COLO668 (cell line): Measurements from ENCODE around the gene NUP98.
"Not testable (repeated sequence)": the region's sequence is repeated elsewhere in the genome, so short reads cannot be mapped to it uniquely, and the experiment has no call there.

Experiments used
- DNase-seq: peaks from one replicate; lab custom pipeline; 2025; ENCODE audit not compliant: unreplicated experiment; lab: John Stamatoyannopoulos, UW

The NUP98 gene

GRCh38 chr11:3827434-3828186 lies 30.3 kb upstream of the NUP98 start:
- DNase-seq: no peak

GRCh38 chr11:3826721-3827120 lies 29.4 kb upstream of the NUP98 start:
- no peak for DNase-seq

GRCh38 chr11:3825473-3826154 lies 28.3 kb upstream of the NUP98 start:
- DNase-seq: no peak

- peak; percentile 49 for DNase-seq
These were observed 27.5 kb upstream of the NUP98 start for GRCh38 chr11:3824714-3825472.

- no peak for DNase-seq
These were observed 26.6 kb upstream of the NUP98 start for GRCh38 chr11:3823762-3824506.

GRCh38 chr11:3823303-3823702 lies 25.9 kb upstream of the NUP98 start:
- no peak for DNase-seq

GRCh38 chr11:3822312-3822711 lies 25.0 kb upstream of the NUP98 start:
- DNase-seq: no peak

GRCh38 chr11:3820971-3821370 lies 23.6 kb upstream of the NUP98 start:
- no peak for DNase-seq

- no peak for DNase-seq
These were observed 19.9 kb upstream of the NUP98 start for GRCh38 chr11:3817181-3817800.

GRCh38 chr11:3816673-3817072 lies 19.3 kb upstream of the NUP98 start:
- DNase-seq: no peak

- DNase-seq: no peak
These were observed 18.5 kb upstream of the NUP98 start for GRCh38 chr11:3815845-3816244.

GRCh38 chr11:3814832-3815231 lies 17.5 kb upstream of the NUP98 start:
- DNase-seq: not testable (repeated sequence)

GRCh38 chr11:3810951-3811350 lies 13.6 kb upstream of the NUP98 start:
- no peak for DNase-seq

GRCh38 chr11:3810446-3810845 lies 13.1 kb upstream of the NUP98 start:
- no peak for DNase-seq

GRCh38 chr11:3809624-3809928 lies 12.2 kb upstream of the NUP98 start:
- DNase-seq: no peak

- peak; percentile 42 for DNase-seq
These were observed 11.7 kb upstream of the NUP98 start for GRCh38 chr11:3808861-3809623.

- DNase-seq: peak; percentile 64
These were observed 10.8 kb upstream of the NUP98 start, which contains the start of gene PGAP2 for GRCh38 chr11:3807909-3808860. Gene PGAP2 (plus strand): TSS chr11:3808560. CDS start chr11:3811260, 2,700 bp downstream.

GRCh38 chr11:3803726-3804495 lies 6.6 kb upstream of the NUP98 start:
- no peak for DNase-seq
